Right ventricle myocardium inferior (tissue), 1 donor: ENCODE measurements around the gene MUC5B. TPM values are rescaled to one million over a fixed set of nuclear protein-coding genes. Genes with fewer than 3 reads are reported as not detected.

Source experiments
- ATAC-seq: fragments of 200-7000 bp; cut with Tn5 transposase; one replicate; pipeline ENCODE4 v1.9.1; 2020; ENCODE audit warnings: mild to moderate bottlenecking, moderate library complexity
- DNase-seq: peaks from one replicate; pipeline ENCODE4 v3.0.0; 2021; ENCODE audit errors: missing footprints
- intact Hi-C: fragments of 100-400 bp; cut with DNase I; formaldehyde crosslinking; loops from one replicate; pipeline ENCODE4 v1.11.0; 2022
- total RNA-seq: library from RNA; stranded (reverse); fragmentation: NEBNext Ultra II Directional; extraction: Animal tissue kit (Norgen Biotek cat#: 25700); gene quantifications from one replicate; pipeline ENCODE4 v1.2.1, GENCODE V29; 2021
- donor health status: DM: no; HTN: yes; CAD: no; lungs with severe emphysema.

Gene MUC5B
- total RNA-seq, 1 donor from 2014 or later, result not detected

DNA sequence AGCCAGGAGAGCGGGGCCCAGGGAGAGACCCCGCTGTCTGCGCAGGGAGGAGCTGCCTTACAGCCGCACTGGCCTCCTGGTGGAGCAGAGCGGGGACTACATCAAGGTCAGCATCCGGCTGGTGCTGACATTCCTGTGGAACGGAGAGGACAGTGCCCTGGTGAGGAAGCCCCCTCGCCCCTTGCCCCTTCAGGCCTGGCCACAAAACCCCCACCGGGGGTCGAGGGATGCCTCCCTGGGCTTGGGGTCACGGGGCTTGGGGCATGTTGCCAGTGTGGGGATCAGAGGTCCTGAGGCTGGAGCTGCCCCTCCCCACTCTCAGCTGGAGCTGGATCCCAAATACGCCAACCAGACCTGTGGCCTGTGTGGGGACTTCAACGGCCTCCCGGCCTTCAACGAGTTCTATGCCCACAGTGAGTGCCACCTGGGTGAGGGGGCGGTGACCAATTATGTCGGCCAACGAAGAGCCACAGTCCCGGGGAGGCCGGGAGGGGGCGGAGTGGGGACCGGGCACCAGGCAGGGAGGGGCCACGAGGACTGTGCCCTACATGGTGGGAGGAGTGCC, 4.2 kb downstream of the MUC5B start:
- peak; percentile 59 for DNase-seq

DNA sequence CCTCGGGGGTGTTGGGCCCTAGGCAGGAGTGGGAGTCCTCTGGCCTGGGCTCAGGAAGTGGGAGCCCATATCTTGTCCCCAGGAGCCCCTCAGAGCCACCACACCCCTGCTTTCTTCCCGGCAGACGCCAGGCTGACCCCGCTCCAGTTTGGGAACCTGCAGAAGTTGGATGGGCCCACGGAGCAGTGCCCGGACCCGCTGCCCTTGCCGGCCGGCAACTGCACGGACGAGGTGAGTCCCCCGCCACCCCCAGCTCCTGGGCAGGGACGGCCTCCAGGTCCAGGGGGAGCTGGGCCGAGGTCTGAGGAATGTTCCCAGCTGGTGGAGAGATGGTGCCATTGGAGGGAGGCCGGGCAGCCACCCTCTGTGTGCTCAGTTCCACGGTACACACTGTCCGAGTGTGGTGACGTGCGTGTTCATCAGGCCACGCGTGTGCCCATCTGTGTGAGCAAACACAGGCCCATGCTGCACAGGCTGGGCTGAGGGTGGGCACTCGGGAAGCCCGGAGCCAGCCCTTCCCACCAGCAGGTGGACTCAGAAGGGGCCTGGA, 4.8 kb downstream of the MUC5B start:
- intact Hi-C loops, result no loop called here
- no peak for ATAC-seq
- peak; percentile 57 for DNase-seq

More for the DNA sequence above, 4.2 kb downstream of the MUC5B start:
- intact Hi-C loops, result no loop called here
- ATAC-seq, result no peak

DNA sequence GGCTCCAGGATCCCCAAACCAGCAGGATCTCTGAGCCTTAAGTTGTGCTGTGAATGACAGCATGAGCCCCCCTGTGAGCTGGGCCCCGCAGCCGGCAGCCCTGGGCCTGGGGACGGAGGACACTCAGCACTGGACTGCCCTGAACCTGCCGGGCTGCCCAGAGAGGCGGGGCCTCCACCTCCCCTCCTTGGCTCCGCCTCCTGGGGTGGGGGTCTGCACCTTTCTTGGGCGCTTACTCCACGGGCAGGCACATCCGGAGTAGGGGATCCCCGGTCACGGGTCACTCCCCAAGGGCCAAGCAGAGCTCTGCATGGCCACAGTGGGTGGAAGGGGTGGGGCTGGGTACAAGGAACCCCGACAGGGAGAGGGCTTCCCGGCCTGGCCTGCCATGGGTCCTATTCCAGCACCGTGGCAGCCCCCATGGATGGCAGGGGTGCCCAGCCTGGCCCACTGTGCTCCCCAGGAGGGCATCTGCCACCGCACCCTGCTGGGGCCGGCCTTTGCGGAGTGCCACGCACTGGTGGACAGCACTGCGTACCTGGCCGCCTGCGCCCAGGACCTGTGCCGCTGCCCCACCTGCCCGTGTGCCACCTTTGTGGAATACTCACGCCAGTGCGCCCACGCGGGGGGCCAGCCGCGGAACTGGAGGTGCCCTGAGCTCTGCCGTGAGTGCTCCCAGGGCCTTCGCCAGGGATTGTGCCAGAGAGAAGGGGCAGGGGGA, 5.4 kb downstream of the MUC5B start:
- DNase-seq, result peak; percentile 58
- ATAC-seq, result no peak
- intact Hi-C loops, result no loop called here

DNA sequence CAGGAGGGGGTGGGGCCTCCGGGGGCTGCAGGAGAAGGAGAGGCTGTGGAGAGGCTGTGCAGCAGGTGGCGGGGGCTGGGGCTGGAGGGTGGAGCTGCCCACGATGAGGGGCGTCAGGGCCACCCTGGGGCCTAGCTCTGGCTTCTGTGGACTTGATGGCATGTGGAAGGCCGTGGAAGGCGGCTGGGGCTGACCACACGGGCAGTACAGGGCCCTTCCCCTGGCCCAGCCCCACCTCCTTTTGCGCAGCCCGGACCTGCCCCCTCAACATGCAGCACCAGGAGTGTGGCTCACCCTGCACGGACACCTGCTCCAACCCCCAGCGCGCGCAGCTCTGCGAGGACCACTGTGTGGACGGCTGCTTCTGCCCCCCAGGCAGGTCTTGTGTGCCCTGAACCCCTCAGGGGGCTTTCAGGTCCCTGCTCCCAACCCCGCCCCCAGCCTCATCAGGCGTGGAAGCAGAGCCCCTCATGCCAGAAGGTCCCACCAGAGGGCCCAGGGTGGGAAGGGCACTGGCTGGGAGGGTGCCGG, 6.1 kb downstream of the MUC5B start:
- DNase-seq (peak; percentile 48), ATAC-seq (no peak)
- intact Hi-C loops, result no loop called here

DNA sequence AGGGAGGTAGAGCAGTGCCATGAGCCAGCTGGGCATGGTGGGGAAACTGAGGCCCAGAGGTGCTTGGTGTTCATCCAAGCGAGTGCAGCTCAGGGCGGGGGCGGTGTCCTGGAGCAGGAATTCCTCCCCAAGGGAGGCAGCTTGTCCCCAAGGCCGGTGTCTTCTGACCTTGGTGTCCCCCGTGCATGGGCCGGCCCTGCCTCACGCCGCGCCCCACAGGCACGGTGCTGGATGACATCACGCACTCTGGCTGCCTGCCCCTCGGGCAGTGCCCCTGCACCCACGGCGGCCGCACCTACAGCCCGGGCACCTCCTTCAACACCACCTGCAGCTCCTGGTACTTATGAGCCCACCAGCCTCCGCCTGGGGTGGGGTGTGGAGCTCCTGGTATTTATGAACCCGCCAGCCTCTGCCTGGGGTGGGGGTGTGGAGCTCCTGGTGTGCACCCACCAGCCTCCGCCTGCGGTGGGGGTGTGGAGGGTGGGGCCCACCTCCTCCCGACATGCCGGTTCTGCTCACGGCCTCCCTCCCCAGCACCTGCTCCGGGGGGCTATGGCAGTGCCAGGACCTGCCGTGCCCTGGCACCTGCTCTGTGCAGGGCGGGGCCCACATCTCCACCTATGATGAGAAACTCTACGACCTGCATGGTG, 6.7 kb downstream of the MUC5B start:
- peak; percentile 68 for DNase-seq
- no peak for ATAC-seq
- intact Hi-C loops, result no loop called here

DNA sequence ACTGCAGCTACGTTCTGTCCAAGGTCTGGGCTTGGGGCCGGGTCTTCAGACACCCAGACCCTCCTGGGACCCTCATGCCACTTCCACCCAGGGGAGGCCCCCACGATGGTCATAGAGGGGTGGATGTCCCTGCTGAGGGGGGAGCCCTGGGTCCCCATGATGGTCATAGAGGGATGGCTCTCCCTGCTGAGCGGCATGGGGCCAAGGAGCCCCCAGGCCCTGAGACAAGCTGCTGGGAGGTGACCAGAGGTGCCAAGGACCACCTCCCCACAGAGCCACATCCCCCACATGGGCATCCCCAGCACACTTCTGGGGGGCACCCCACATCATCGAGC, 7.2 kb downstream of the MUC5B start:
- no peak for ATAC-seq
- DNase-seq, result no peak
- intact Hi-C loops, result no loop called here

DNA sequence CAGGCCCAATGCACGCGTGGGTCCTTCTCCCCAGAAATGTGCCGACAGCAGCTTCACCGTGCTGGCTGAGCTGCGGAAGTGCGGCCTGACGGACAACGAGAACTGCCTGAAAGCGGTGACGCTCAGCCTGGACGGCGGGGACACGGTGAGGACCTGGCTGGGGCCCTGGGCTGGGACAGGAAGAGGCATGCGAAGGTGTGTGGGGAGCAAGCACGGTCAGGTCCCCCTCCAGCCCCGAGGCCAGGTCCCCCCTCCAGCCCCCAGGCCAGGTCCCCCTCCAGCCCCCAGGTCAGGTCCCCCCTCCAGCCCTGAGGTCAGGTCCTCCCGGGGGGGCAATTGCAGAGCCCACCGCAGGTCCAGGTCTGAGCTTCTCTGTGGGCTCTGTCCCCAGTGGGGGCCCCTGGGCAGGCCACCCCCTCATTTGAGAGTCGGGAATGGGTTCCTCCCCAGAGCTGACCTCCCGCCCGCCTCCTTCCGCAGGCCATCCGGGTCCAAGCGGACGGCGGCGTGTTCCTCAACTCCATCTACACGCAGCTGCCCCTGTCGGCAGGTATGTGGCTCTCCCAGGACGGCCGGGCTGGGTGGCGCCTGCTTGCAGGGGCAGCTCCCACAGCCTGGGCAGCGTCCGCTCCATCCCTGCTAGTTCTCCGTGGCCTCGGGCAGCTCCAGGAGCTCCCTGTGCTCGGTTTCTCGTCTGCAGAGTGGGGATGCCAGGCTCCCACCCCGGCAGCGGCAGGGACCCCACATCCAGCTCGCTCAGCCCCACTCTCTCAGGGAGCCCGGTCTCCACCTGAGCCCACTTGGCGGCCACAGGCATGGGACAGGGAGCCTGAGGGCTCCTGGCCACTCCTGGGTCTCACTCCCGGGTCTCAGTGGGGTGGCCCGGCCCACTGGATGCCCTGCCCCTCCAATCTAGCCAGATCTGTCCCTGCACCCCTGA, 7.9 kb downstream of the MUC5B start:
- intact Hi-C loops, result no loop called here
- no peak for ATAC-seq
- DNase-seq, result peak; percentile 62

DNA sequence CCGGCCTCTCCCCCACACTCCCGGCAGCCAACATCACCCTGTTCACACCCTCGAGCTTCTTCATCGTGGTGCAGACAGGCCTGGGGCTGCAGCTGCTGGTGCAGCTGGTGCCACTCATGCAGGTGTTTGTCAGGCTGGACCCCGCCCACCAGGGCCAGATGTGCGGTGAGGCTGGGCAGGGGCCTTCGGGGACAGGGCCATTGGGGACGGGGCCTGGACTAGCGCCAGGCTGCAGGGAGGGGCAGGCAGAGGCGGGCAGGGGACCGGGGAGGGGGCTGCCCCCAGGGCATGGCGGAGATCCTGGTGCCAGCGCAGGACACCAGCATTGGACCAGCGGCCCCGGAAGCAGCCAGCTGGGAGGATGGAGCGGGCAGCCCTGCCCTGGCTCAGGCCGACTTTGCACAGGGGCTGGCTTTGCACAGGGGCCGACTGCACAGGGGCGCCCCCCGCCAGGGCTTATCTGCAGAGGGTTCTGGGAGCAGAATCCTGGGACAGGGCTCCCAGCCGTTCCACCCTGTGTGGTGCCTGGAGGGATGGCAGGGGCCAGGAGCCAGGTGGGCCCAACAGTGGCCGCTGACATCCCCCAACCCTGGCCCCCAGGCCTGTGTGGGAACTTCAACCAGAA, 8.6 kb downstream of the MUC5B start:
- ATAC-seq (no peak), DNase-seq (peak; percentile 59)
- intact Hi-C loops, result no loop called here

DNA sequence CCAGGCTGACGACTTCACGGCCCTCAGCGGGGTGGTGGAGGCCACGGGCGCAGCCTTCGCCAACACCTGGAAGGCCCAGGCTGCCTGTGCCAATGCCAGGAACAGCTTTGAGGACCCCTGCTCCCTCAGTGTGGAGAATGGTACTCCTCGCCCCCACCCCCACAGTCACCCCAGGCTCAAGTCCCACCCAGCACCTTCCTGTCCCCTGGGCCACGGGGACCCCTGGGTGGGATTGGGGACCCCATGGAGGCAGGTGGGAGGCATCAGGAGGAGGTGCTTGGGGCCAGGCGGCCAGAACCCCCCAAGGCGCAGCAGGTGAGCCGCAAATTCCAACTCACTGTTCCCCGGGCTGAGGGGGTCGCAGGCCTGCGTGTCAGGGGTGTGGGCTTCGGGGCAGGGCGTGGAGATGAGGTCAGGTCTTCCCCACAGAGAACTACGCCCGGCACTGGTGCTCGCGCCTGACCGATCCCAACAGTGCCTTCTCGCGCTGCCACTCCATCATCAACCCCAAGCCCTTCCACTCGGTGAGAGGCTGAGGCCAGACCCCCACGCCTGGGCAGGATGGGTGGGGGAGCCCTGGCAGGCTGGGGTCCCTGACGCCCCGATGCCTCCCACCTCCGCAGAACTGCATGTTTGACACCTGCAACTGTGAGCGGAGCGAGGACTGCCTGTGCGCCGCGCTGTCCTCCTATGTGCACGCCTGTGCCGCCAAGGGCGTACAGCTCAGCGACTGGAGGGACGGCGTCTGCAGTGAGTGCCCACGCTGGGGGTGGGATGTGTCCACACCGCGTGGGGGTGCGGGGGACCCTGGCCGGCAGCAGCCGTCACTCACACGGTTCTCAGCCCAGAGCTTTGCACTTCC, 9.4 kb downstream of the MUC5B start:
- intact Hi-C loops, result no loop called here
- no peak for ATAC-seq
- DNase-seq, result peak; percentile 47

DNA sequence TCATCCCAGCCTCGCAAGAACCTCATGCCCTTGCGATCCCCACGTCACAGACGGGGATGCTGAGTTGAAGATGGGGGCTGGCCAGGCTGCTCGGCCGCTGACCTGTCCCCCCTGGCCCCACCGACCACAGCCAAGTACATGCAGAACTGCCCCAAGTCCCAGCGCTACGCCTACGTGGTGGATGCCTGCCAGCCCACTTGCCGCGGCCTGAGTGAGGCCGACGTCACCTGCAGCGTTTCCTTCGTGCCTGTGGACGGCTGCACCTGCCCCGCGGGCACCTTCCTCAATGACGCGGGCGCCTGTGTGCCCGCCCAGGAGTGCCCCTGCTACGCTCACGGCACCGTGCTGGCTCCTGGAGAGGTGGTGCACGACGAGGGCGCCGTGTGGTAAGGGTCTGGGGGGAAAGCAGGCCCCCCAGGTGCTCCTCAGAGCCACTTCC, 10.0 kb downstream of the MUC5B start:
- no peak for ATAC-seq
- intact Hi-C loops, result no loop called here
- DNase-seq, result peak; percentile 41

DNA sequence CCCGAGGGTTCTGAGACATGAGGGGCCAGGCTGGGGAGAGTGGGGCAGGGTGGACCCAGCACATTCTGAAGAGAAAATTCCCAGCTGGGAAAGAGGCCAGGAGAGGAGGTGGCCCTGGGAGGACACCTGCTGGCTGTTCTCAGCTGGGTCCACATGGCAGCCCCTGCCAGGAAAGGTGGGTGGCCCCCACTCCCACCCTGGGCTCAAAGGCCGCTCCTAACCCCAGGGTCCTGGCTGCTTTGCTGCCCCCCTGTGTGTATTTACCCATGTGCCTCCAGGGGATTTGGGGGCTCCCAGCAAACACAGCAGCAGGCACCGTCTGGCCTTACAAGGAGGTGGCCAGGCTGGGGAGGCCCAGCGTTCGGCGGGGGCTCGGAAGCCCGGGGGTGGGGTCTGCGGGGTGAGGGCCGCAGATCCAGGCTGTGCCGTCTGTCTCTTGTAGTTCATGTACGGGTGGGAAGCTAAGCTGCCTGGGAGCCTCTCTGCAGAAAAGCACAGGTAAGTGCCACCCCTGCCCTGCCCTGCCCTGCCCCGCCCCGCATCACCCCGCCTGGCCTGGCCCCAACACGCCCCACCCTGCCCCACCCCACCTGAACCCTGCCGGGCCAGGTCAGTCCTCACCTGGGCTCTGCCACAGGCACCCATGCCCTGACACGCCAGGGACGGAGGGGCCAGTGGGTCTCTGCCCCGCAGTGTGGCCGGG, 10.6 kb downstream of the MUC5B start:
- intact Hi-C loops, result no loop called here
- ATAC-seq, result no peak
- peak; percentile 62 for DNase-seq

DNA sequence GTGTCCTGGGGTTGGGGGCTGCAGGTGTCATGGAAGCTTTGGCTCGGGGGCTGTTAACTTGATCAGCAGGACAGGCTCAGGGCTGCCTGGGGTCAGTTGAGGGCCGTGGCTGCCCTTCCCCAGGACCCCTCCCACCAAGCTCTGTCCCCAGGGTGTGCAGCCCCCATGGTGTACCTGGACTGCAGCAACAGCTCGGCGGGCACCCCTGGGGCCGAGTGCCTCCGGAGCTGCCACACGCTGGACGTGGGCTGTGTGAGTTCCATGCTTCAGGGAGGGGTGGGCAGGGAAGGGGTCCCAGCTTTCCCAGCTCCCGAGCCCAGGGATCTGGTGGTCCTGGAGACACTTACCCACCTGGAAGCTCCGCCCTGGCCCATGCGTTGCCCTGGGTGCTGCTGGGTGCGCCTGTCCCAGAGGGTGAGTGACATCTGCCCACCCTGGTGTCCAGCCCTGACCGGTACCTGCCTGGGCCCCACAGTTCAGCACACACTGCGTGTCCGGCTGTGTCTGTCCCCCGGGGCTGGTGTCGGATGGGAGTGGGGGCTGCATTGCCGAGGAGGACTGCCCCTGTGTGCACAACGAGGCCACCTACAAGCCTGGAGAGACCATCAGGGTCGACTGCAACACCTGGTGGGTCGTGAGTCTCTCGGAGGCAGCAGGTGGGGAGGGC, 11.3 kb downstream of the MUC5B start:
- DNase-seq (peak; percentile 42), ATAC-seq (no peak)
- intact Hi-C loops, result no loop called here

DNA sequence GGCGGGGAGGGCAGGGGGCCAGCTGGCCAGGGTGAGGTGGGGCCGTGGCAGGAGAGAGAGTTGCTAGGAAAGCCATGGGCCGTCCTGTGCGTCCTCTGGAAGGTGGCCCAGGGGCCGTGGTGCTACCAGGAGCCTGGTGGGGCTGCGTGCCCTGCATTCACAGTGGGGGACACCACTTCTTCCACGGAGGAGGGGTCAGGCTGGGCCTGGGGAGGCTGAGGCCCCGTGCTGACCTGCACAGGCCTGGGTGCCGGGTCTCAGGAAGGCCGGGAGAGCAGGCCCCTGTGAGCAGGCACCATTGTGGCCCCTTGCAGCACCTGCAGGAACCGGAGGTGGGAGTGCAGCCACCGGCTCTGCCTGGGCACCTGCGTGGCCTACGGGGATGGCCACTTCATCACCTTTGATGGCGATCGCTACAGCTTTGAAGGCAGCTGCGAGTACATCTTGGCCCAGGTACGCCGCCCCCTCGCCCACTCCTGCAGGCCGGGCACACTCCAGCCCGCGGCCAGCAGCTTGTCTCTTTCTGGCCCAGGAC, 12.0 kb downstream of the MUC5B start:
- peak; percentile 50 for DNase-seq
- no peak for ATAC-seq
- intact Hi-C loops, result no loop called here

DNA sequence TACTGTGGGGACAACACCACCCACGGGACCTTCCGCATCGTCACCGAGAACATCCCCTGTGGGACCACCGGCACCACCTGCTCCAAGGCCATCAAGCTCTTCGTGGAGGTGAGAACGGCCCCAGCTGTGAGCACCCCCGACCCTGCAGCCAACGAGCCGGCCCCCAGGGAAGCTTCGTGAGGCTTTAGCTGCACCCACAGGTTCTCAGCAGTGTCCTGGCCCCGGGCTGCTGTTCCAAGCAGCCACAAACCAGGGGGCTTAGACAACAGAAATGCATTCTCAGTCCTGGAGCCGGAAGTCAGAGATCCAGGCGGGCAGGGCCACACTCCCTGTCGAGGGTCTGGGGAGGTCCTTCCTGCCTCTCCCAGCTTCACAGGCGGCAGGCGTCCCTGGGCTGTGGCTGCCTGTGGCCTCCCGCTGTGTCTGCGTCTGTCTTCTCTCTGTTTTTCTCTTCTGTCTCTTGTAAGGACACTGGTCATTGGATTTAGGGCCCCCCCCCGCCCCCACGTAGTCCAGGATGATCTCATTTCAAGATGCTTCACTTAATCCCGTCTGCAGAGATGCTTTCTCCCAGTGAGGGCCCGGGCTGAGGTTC, 12.5 kb downstream of the MUC5B start:
- intact Hi-C loops, result no loop called here
- DNase-seq, result peak; percentile 45
- no peak for ATAC-seq

DNA sequence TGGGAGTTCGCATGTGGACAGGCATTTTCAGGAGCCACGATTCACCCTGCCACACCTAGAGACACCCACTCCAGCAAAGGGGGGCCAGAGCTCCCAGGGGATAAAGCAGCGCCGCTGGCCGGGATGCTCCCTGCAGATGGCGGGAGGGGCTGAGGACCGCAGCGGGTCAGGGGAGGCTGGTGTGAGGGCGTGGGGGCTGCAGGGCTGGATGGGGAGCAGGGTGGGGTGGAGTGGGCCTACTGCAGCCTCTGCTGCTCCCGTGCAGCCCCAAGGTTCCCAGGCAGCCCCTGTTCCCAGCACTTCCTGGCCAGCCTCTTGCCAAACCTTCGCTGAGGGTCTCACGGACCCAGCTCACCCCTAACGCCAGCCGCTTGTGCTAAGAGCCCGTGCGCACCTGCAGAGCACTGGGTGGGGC, 13.0 kb downstream of the MUC5B start:
- intact Hi-C loops, result no loop called here
- DNase-seq (peak; percentile 49), ATAC-seq (no peak)
